ENCODE data around the gene NCAPG. TPM values are rescaled to one million over a fixed set of nuclear protein-coding genes. Genes with fewer than 3 reads are reported as not detected.

Gene NCAPG
- total and polyA plus RNA-seq, 9 of the 15 experiments (the other 6 are each of a cell fraction or from before 2014, with no cell fraction given), result 25.6 to 102 (median 65.3) TPM

GRCh38 chr4:17810260-17811077 is at the start of gene NCAPG, which contains the start of gene DCAF16 (continued):
- TF ChIP-seq ILK (tag; IDR thresholded peaks at IDR 0.05; ENCODE audit: borderline replicate concordance, low read depth) (no peak), USF2 (CRISPR knock-in tag; IDR thresholded peaks at IDR 0.05) (no peak), MED1 (CRISPR knock-in tag; IDR thresholded peaks at IDR 0.05; ENCODE audit: borderline replicate concordance) (no peak), ZNF668 (CRISPR knock-in tag; IDR thresholded peaks at IDR 0.05) (no peak), ZNF311 (CRISPR knock-in tag; IDR thresholded peaks at IDR 0.05) (no peak), PREB (CRISPR knock-in tag; IDR thresholded peaks at IDR 0.05) (no peak), ZNF24 (IDR thresholded peaks at IDR 0.05) (no peak; the same call in 1 of the 2 replicates), RBM34 (IDR thresholded peaks at IDR 0.05; ENCODE audit: borderline replicate concordance, insufficient read depth, low read length) (no peak), ZNF586 (CRISPR knock-in tag; conservative IDR thresholded peaks at IDR 0.05) (no peak), IRF1 (CRISPR knock-in tag; IDR thresholded peaks at IDR 0.05; ENCODE audit: borderline replicate concordance) (peak; percentile 67; the same call in 1 of the 2 replicates)
- TF ChIP-seq, protein P1, sequence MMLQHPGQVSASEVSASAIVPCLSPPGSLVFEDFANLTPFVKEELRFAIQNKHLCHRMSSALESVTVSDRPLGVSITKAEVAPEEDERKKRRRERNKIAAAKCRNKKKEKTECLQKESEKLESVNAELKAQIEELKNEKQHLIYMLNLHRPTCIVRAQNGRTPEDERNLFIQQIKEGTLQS (IDR thresholded peaks at IDR 0.05), result no peak
- TF ChIP-seq, protein P1 (CRISPR knock-in tag; conservative IDR thresholded peaks at IDR 0.05), result no peak; the same call in 1 of the 2 replicates
- TF ChIP-seq, protein P2, sequence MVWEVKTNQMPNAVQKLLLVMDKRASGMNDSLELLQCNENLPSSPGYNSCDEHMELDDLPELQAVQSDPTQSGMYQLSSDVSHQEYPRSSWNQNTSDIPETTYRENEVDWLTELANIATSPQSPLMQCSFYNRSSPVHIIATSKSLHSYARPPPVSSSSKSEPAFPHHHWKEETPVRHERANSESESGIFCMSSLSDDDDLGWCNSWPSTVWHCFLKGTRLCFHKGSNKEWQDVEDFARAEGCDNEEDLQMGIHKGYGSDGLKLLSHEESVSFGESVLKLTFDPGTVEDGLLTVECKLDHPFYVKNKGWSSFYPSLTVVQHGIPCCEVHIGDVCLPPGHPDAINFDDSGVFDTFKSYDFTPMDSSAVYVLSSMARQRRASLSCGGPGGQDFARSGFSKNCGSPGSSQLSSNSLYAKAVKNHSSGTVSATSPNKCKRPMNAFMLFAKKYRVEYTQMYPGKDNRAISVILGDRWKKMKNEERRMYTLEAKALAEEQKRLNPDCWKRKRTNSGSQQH (CRISPR knock-in tag; IDR thresholded peaks at IDR 0.05), result no peak
- TF ChIP-seq, protein P3, sequence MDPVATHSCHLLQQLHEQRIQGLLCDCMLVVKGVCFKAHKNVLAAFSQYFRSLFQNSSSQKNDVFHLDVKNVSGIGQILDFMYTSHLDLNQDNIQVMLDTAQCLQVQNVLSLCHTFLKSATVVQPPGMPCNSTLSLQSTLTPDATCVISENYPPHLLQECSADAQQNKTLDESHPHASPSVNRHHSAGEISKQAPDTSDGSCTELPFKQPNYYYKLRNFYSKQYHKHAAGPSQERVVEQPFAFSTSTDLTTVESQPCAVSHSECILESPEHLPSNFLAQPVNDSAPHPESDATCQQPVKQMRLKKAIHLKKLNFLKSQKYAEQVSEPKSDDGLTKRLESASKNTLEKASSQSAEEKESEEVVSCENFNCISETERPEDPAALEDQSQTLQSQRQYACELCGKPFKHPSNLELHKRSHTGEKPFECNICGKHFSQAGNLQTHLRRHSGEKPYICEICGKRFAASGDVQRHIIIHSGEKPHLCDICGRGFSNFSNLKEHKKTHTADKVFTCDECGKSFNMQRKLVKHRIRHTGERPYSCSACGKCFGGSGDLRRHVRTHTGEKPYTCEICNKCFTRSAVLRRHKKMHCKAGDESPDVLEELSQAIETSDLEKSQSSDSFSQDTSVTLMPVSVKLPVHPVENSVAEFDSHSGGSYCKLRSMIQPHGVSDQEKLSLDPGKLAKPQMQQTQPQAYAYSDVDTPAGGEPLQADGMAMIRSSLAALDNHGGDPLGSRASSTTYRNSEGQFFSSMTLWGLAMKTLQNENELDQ (CRISPR knock-in tag; IDR thresholded peaks at IDR 0.05; ENCODE audit: borderline replicate concordance), result peak; percentile 74; the same call in 1 of the 2 replicates
- TF ChIP-seq, protein P4, sequence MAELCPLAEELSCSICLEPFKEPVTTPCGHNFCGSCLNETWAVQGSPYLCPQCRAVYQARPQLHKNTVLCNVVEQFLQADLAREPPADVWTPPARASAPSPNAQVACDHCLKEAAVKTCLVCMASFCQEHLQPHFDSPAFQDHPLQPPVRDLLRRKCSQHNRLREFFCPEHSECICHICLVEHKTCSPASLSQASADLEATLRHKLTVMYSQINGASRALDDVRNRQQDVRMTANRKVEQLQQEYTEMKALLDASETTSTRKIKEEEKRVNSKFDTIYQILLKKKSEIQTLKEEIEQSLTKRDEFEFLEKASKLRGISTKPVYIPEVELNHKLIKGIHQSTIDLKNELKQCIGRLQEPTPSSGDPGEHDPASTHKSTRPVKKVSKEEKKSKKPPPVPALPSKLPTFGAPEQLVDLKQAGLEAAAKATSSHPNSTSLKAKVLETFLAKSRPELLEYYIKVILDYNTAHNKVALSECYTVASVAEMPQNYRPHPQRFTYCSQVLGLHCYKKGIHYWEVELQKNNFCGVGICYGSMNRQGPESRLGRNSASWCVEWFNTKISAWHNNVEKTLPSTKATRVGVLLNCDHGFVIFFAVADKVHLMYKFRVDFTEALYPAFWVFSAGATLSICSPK (IDR thresholded peaks at IDR 0.05; ENCODE audit: borderline replicate concordance), result no peak
- TF ChIP-seq, protein P5, sequence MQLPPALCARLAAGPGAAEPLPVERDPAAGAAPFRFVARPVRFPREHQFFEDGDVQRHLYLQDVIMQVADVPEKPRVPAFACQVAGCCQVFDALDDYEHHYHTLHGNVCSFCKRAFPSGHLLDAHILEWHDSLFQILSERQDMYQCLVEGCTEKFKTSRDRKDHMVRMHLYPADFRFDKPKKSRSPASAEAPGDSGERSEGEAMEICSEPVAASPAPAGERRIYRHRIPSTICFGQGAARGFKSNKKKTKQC (CRISPR knock-in tag; IDR thresholded peaks at IDR 0.05), result peak; percentile 97

Data from K562 (cell line).